PFSK-1 (cell line): ENCODE results near the gene AGR2.

Source experiments
- FOXP2 ChIP-seq: optimal IDR thresholded peaks from 2 replicates; pipeline ENCODE3; 2011; ENCODE audit warnings: borderline replicate concordance, control low read depth, inconsistent platforms; ENCODE audit not compliant: insufficient read depth; ENCODE audit errors: extremely low read length, extremely low read depth
- POLR2AphosphoS5 ChIP-seq: IDR thresholded peaks from 2 replicates; pipeline ENCODE4 v1.6.1; 2012; ENCODE audit warnings: low read depth, mild to moderate bottlenecking, control low read depth, low read length, moderate library complexity
- REST ChIP-seq, 2 experiments: IDR thresholded peaks; 2 replicates each; pipeline versions ENCODE4 v1.6.1 to v1.8.0; 2011 to 2012; ENCODE audit warnings: low read depth in 2 of 2, low read length in 2 of 2, control low read depth in 1 of 2, inconsistent platforms in 1 of 2, mild to moderate bottlenecking in 1 of 2, moderate library complexity in 1 of 2; ENCODE audit not compliant: insufficient read depth in 1 of 2
- SIN3A ChIP-seq: IDR thresholded peaks from 2 replicates; pipeline ENCODE4 v1.6.1; 2012; ENCODE audit warnings: mild to moderate bottlenecking, low read length, moderate library complexity, borderline replicate concordance; ENCODE audit not compliant: insufficient read depth
- TAF1 ChIP-seq: IDR thresholded peaks from 2 replicates; pipeline ENCODE4 v1.6.1; 2012; ENCODE audit warnings: low read length, control low read depth, borderline replicate concordance; ENCODE audit not compliant: insufficient read depth

Gene AGR2

GRCh38 chr7:16805441-16805840 lies 642 bp upstream of the AGR2 start:
- TF ChIP-seq REST (IDR thresholded peaks at IDR 0.05; ENCODE audit: insufficient read depth in 1 of 2, low read depth in 2 of 2, low read length in 2 of 2) (no peak), SIN3A (no peak), TAF1 (no peak), FOXP2 (no peak), POLR2AphosphoS5 (no peak)

GRCh38 chr7:16803881-16804673 lies 722 bp downstream of the AGR2 start:
- no peak for TF ChIP-seq FOXP2
- no peak for TF ChIP-seq TAF1
- no peak for TF ChIP-seq REST (IDR thresholded peaks at IDR 0.05; ENCODE audit: insufficient read depth in 1 of 2, low read depth in 2 of 2, low read length in 2 of 2)
- TF ChIP-seq POLR2AphosphoS5, result no peak
- no peak for TF ChIP-seq SIN3A

- no peak for TF ChIP-seq REST (IDR thresholded peaks at IDR 0.05; ENCODE audit: insufficient read depth in 1 of 2, low read depth in 2 of 2, low read length in 2 of 2)
- no peak for TF ChIP-seq POLR2AphosphoS5
- no peak for TF ChIP-seq SIN3A
- TF ChIP-seq TAF1, result no peak
- no peak for TF ChIP-seq FOXP2
These were observed 1.7 kb downstream of the AGR2 start for GRCh38 chr7:16803125-16803524.

GRCh38 chr7:16801579-16801978 lies 3.2 kb downstream of the AGR2 start:
- TF ChIP-seq POLR2AphosphoS5 (no peak), SIN3A (no peak), REST (IDR thresholded peaks at IDR 0.05; ENCODE audit: insufficient read depth in 1 of 2, low read depth in 2 of 2, low read length in 2 of 2) (no peak), FOXP2 (no peak), TAF1 (no peak)

- TF ChIP-seq REST (IDR thresholded peaks at IDR 0.05; ENCODE audit: insufficient read depth in 1 of 2, low read depth in 2 of 2, low read length in 2 of 2), result no peak
- TF ChIP-seq POLR2AphosphoS5, result no peak
- TF ChIP-seq FOXP2, result no peak
- no peak for TF ChIP-seq TAF1
- no peak for TF ChIP-seq SIN3A
These were observed 3.7 kb downstream of the AGR2 start for GRCh38 chr7:16801111-16801542.
